Right lung (tissue), 5 donors: ENCODE measurements around the gene IQSEC2. TPM values are rescaled to one million over a fixed set of nuclear protein-coding genes. Genes with fewer than 3 reads are reported as not detected.

Experiments used
- DNase-seq, 2 donors: peaks; one replicate each; pipeline ENCODE4 v3.0.0-alpha.2; 2013
- polyA plus RNA-seq, 5 donors: library from polyadenylated mRNA; unstranded; fragments of 120-200 nt; gene quantifications; one replicate each; pipeline versions ENCODE4 v1.2.1 to v1.2.3, GENCODE V29; 2013; ENCODE audit warnings: inconsistent platforms in 1 of 5, low replicate concordance in 1 of 5; ENCODE audit not compliant: insufficient read length in 5 of 5, insufficient read depth in 1 of 5

Gene IQSEC2
- polyA plus RNA-seq, 5 donors = 11.5 to 16.9 (median 13.1) TPM

DNA sequence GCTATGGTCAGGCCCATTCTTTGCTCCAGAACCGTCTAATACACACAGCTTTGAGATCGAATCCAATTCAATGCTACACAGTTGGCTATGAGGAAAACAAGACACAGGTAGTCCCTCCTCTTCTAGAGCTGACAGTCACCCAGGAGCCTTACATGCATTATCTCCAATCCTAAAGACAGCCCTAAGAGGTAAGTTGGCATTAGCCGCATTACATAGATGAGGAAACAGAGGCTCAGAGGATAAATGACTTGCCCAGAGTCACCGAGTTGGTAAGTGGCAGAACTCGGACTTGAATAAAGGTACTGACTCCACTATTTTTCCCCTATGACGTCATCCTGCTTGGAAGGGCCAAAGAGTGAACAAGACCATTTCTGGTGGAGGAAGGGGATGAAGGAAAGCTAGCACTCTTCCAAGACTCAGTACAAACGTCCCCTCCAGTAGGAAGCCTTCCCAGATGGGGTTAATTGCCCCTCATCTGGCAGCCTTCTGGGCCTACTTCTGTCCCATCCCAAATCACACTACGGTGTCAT lies 8.5 kb downstream of the IQSEC2 start:
- no peak for DNase-seq

DNA sequence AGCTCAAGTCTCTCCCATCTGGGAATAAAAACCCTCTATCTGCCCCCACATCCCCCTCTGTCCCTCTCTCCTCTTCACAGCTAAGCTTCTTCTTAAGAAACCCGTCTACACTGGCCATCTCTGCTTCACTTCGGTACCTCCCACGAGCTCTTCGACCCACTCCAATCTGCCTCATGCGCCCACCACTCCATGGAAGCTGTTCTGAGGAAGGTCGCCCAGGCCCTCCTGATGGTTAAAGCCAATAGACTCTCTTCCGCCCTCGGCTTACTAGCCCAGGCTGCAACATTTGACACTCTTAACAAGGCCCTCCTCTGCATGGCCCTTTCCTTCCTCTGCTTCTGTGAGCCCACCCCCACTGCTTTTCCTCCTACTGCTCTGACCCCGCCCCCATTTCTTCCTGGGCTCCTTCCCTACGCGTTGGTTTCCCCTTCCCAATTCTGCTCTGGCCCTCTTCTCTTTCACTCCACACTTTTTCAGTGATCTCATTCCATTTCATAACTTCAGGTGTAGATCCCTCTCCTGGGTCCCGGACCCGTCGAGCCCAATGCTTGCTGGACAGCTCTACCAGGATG lies 11.8 kb downstream of the IQSEC2 start:
- no peak for DNase-seq

DNA sequence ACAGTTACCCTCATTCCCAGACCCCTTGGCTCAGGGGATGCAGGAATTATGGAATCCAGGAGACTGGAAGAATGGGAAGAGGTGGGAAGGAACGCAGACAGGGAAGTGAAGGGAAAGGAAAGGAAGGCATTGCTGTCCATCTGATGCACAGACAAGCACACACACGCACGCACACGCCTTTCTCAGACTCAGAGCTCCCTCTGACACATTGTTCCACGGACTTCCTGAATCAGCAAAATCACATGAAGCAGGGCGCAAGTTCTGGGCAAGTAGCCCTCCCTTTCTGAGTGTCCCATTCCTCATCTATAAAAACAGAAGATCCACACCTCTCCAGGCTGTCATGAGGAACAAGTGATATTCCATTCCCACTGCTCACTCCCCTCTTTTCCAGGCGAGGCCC lies 13.2 kb downstream of the IQSEC2 start:
- no peak for DNase-seq

DNA sequence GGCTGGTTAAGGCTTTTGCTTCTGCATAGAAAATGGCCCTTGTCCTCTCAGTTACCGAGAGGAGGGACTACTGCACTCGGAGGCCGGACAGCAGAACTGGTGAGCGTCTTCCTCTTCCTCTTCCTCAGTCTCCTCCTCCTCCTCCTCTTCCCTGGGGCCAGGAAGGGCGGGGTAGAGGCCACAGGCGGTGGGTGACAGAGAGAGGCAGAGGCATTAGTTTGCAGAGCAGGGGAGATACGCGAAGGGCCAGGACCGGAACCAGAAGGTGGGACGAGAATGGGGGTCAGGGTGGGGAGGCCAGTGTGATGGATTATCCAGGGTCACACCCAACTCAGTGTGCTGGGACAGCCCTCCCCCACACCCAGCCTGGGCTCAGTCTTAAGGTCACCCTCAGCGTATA lies 14.5 kb downstream of the IQSEC2 start:
- DNase-seq = no peak

DNA sequence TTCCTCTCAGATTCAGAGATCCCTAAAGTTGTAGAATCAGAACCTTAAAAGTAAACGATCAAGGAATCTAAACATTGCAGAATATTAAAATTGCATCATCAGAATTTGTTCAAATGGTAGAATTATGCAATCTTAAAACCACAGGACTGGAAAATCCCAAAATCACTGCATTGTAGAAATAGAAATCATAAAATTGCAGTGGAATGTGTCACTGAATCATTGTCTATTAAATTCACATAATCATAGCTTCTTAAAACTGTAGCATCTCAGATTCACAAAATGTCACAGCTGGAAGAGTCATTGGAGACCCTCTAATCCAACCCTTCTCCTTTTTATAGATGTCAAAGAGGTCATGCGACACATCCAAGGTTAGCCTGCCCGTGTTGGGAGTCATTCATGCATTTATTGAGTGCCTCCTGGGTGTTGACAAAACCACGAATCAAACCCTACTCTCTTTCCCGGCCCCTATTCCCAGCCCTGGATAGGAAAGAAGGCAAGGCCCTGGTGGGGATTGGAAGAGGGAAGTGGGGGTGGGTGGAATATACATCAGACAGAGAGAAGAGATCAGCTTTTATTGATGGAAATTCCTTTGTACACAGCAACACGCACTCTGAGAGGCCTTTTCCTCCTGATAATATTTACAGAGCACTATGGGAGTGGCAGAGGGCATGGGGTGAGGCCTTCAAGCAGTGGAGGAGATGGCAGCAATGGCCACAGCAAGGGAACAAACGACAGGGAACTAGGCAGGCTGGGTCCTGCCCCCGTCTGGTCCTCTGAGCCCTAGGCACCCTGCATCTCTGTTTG lies 15.4 kb downstream of the IQSEC2 start:
- no peak for DNase-seq

DNA sequence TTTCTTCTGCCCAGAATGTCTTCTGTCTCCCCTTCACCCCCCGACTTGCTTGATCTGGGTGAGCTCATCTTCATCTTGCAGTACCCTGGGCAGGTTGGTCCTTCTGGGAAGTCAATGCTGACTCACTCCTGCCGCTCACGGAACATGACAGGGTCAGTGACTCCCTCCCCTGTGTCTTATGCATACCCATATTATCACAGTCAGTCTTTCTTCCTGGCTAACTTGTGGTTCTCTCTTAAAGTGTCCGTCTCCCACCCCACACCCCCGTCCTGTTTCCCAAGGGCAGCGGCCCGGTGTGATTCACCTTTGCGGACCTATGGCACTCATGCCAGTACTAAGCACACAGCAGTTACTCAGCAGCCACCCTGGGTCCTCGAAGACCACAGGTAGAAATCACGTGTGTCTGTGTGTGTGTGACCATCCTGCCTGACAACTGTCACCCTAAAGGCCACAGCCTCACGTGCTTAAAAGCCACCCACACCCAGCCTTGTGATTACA lies 17.7 kb downstream of the IQSEC2 start:
- no peak for DNase-seq

DNA sequence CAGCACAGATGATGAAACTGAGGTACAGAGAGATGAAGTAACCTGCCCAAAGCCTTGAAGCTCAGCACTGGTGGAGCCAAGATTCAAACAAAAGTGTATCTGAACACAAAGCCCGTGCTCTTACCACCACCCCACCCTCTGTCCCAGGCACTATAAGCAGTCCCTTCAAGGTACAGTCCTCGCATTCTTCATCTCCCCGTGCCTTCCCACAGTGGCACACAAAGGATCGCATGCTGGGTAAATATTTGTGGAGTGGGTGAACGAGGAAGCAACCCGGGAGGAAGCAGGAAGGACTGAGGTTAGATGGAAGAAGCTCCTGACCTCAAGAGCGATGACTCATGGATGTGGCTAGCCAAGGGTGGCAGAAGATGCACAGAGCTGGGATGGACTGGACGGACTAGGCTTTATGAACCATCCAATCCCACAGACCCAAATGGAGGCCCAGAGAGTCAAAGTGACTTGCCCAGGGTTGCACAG lies 18.4 kb downstream of the IQSEC2 start:
- no peak for DNase-seq

DNA sequence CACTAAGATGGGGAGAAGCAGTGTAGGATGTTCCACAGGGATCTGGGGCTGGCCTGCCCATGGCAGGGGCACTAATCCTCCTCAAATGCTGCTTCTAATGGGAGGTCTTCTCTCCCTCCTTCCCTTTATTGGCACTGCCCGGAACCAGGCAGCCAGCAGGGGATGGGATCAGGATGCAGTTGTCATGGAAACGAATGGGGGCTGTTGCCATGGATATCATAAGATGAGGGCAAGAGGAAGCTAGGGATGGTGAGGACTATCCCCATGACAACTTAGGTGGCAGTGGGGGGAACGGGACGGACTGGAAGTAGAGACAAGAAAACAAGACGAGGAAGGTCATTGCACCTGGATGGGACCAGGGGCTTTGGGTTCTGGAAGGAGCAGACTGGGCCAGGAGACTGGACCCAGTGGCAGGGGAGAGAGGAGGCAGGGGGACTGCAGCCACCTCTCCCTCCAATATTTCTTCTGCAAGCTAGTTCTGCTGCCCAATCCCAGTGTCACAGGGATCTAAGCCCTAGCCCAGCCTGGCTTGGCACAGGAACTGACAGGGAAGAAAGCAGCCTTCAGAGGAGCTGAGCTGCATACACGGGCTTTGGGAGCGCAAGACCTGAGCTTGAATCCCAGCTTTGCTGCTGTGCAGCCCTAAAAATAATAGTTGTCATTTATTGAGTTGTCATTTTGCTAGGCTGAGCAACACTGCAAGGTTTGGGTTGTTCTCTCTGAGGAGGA lies 19.0 kb downstream of the IQSEC2 start:
- DNase-seq = no peak

DNA sequence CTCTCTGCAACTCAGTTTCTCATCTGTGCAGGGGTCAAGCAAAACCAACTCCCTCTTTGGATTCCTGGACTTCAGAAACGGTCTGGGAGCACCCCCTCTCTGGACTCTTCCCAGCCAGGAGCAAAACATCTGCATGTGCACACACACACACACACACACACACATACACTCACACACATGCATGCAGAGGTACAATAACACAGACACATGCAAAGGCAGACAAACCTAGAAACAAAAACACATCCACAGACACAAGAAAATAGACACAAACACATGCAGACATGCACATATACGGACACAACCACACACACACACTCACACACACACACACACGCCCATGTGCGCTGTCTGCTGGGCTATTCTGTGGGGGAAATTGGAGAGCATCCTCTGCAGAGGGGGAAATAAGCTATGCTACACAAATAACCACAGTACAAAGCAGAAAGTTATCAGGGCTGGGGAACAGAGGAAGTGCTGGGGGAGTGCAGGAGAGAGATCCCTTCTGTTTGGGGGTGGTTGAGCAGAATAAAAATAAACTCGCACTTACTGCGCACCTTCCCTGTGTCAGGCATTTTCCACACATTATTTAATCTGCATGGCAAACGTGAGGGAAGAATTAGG lies 19.9 kb downstream of the IQSEC2 start:
- DNase-seq = no peak

DNA sequence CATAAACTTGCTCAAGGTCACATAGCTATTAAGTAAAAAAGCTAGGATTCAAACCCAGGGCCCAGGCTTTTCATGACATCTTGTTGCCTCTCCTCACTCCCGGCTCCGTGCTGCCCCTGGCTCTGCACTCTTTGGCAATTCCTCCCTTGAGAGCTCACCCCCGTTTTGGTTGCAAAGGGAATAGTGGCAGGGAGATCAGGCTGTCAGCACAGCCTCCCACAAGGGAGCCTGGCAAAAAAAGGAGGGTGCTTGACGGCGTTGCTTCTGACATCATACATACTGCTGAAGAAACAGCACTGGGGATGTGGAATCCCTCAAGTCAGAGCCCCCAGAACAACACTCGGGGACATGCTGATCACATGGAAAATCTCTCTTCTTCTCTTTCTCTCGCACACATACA lies 20.5 kb downstream of the IQSEC2 start:
- no peak for DNase-seq

DNA sequence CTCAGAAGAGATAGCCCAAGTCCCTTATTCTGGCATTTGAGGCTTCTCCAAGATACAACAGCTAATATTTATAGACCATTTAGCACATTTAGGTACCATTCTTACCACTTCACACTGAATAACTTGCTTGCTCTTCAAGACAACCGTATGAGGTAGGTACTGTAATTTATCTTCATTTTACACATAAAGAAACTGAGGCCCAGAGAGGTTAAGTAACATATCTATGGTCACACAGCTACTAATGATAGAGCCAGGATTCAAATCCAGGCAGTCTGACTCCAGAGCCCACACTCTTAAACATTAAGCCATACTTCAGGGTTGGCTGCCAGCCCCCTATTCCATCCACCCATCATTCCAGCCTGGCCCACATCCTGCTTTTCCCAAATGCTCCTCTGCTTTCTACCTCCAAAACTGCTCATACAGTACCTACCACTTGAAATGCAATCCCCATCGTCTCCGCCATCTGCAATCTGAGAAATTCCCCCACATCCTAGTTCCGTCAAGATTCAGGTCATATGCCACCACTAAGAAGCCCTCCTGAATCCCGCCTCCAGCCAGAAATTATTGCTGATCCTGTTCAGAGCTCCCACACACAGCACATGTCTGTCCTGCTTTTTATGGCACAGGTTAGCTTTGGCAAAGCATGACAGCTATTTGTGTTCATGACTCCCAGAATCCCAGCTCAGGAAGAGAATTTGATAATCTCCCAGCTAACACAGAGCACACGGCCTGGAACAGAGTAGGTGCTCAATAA lies 23.5 kb downstream of the IQSEC2 start:
- no peak for DNase-seq

DNA sequence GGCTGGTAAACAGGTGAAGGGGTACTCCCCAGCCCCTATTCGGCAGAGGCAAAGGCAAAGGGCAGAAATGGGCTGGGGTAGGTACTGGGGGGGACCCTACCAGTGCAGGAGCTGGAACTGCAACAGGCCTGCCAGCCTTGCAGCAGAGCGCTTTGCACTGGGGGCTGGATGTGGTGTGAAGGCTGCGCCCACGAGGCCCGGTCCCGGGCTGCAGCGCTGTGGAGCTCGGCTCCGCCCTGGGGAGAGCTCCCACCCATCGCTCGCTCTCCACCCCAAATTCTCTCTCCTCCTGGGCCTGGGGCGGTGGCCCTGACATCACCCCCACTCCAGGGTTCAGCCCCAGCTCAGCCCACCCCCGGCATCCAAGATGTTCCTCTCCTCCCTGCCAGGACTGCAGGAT lies 24.2 kb downstream of the IQSEC2 start:
- DNase-seq = no peak

DNA sequence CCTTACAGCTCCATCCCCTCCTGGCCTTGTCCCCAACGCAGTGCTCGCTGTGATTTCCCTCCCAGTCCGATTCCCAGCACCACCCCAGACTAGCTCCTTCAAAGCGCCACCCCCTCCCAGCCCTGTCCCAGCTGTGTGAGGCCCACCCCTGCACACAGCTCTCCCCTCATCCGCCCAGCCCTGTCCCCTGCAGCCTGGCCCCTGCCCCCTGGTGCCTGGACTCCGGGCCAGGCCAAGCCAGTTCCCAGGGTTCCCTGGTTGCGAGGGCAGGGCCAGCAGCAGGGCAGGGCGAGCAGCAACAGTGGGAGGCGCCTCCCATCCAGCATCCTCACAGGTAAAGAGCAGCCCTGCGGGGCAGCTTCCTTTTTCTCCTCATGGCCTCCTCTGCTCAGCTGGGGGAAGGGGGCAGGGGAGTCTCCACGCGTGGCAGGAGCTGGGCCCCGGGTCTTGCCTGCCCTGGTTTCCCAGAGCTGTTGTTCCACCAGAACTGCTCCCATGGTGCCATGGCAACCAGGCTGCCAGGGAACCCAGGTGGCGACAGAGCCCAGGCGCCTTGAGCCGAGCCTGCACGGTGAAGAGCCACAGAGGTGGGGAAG lies 24.8 kb downstream of the IQSEC2 start:
- DNase-seq = no peak

DNA sequence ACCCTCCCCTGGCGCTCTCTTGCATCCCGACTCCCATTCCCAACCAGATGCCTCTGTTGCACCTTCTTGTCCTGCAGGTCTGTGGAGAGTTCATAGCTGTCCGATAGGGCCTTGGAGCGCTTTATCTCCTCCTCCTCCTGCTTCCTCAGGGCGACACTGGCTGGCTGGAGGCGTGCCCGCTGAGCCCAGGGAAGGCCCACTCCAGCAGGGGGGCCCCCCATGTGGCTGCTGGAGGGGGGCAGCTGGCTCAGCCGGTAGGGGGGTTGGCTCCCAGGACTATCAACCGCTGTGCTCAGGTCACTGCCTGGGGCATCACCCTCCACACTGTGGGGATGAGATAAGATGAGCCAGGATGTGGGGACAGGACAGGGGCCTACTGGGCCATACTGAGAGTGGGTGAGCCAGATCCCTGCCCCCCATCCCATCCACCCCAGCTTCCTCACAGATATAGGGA lies 25.6 kb downstream of the IQSEC2 start:
- no peak for DNase-seq

DNA sequence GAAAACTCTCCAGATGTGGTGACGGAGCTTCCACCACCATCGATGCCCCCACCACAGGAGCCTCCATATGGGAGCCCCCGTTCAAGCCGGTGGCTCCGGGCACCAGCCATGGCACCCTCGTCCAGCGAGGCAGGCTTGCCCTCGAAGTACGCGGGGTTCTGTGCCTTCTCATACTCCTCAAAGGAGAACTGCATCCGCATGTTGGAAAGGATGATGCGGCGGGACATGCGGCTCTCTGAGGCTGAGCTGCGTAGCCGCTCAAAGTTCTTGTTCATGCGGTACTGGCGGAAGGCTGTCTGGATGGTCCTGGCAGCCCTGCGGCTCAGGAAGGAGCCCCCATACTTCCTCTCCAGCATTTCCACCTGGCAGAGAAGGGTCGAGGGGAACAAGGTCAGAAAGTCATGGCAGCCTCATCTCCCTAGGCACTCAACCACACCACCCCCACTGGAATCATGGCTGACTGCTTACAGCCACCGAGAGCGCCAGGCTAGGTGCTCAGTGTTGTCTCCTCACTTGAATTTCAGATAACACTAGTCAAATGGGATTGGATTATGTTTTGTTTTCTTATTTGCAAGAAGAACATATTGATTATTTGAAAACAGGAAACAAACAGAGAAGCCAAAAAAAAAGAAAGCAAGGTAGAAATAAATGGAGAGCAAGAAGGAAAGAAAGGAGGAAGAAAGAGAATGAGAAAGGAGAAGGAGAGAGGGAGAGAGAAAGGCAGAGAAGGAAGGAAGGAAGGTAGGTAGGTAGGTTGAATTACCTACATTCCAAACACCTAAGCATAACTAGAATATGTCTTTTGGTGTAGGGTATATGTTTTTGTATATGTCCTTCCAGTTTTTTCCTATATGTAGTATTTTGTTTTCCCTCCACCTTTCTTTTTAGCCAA lies 26.6 kb downstream of the IQSEC2 start:
- no peak for DNase-seq

DNA sequence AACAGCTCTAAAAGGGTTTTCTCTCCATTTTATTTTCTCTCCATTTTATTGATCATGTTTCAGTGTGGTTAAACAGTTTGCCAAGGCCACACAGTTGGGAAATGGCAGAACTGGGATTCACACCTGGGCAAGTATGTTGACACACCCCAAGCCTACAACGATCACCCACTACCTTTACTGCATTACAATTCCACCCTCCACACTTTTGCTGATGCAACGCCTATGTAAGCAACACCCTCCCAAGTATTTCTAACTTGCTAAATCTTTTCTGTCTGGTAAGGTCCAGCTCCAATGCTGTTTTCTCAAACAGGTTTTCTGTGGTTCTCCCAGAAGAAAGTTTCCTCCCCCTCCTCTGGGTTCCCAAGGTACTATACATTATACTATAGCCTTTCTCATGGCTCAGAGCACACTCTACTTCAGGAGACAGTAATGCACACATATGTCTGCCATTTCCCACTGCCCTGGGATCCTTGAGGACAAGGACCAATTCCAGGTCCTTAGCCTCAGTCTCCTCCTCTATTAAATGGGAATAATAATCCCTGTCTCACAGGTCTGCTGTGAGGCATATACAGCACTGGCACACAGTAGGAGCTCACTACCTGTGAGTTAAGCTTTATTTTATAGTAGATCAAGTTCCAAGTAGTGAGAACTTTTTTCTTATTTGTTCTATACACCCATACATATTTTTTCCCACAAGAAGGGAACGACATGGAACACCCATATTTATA lies 27.9 kb downstream of the IQSEC2 start:
- no peak for DNase-seq

DNA sequence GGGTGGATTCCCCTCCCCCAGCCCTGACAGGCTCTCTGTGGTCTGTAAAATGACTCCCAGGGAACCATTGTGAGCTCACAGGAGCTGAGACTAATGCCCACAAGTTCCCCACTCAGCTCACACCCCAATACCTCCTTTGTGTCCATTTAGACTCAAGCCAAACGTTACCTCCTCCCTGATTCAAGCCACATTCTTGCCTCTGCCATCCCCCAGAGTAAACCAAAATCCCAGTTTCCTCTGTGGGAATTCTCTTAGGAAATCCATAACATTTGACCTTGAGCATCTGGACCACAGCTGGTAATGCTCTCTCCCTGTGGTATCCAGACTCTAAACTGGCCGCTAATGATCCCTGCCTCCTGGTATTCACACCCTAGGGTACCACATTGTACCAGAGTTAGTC lies 30.1 kb downstream of the IQSEC2 start:
- DNase-seq = no peak

DNA sequence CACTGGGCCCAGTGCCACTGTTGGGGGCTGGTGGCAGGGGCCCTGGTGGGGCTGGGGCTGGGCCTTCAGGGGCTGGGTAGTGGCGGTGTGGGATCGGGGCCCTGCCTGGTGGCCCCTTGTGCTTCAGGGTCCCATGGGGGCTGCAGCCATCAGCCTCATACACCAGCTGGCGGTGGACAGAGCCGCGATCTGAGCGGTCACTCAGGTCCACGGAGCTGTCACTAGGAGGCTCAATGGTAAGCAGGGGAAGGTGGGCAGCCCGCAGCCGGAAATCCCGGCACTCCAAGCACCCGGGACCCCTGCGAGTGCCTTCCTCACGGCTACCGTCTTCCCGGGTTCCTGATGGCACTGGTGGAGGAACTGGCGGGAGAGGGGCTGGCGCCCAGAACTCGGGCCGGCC lies 30.8 kb downstream of the IQSEC2 start:
- DNase-seq = no peak
